HepG2 (cell line): ENCODE results near the gene RAP1GAP2. TPM values are rescaled to one million over a fixed set of nuclear protein-coding genes. Genes with fewer than 3 reads are reported as not detected.

Experiments used
- ATF1 ChIP-seq: IDR thresholded peaks from 2 replicates; pipeline ENCODE4 v1.6.1; 2016; ENCODE audit warnings: mild to moderate bottlenecking, control low read depth
- IRF2 ChIP-seq: IDR thresholded peaks from 2 replicates; pipeline ENCODE4 v1.6.1; 2018; ENCODE audit warnings: missing genetic modification reagents, missing compliant biosample characterization
- KDM4B ChIP-seq: sonication (generic); formaldehyde crosslinking; IDR thresholded peaks from 2 replicates; pipeline ENCODE4 v1.4.0; 2020; ENCODE audit warnings: missing genetic modification reagents
- KDM5A ChIP-seq: fragments of 200-600 bp; sonication (generic); IDR thresholded peaks from 2 replicates; pipeline ENCODE4 v1.7.0; 2018; ENCODE audit warnings: antibody characterized with exemption, mild to moderate bottlenecking, low read length, borderline replicate concordance
- MXI1 ChIP-seq: IDR thresholded peaks from 3 replicates; pipeline ENCODE4 v1.6.1; 2012; ENCODE audit warnings: low read depth, low read length, inconsistent platforms, borderline replicate concordance
- MYNN ChIP-seq: sonication (generic); formaldehyde crosslinking; IDR thresholded peaks from 2 replicates; pipeline ENCODE4 v1.4.0; 2020; ENCODE audit warnings: mild to moderate bottlenecking, low read depth, missing genetic modification reagents
- PHB2 ChIP-seq: fragments of 450-650 bp; IDR thresholded peaks from 2 replicates; pipeline ENCODE4 v1.6.1; 2018; ENCODE audit not compliant: partially characterized antibody
- RARA ChIP-seq: IDR thresholded peaks from 2 replicates; pipeline ENCODE4 v1.6.1; 2016; ENCODE audit warnings: missing genetic modification reagents, missing compliant biosample characterization
- RBAK ChIP-seq: sonication (generic); formaldehyde crosslinking; IDR thresholded peaks from 2 replicates; pipeline ENCODE4 v1.5.1; 2020; ENCODE audit warnings: mild to moderate bottlenecking, missing genetic modification reagents
- SIX4 ChIP-seq: sonication (generic); formaldehyde crosslinking; IDR thresholded peaks from 2 replicates; pipeline ENCODE4 v1.4.0; 2020; ENCODE audit warnings: missing genetic modification reagents
- SOX5 ChIP-seq: IDR thresholded peaks from 2 replicates; pipeline ENCODE4 v1.6.1; 2016; ENCODE audit warnings: borderline replicate concordance
- ZNF225 ChIP-seq: sonication (generic); formaldehyde crosslinking; IDR thresholded peaks from 2 replicates; pipeline ENCODE4 v1.4.0; 2020; ENCODE audit warnings: mild to moderate bottlenecking, missing genetic modification reagents
- ZNF510 ChIP-seq: sonication (generic); formaldehyde crosslinking; IDR thresholded peaks from 2 replicates; pipeline ENCODE4 v1.4.0; 2020; ENCODE audit warnings: low read depth, mild to moderate bottlenecking, missing genetic modification reagents
- ZNF589 ChIP-seq: sonication (generic); formaldehyde crosslinking; conservative IDR thresholded peaks from 2 replicates; pipeline ENCODE4 v1.8.0; 2022; ENCODE audit warnings: mild to moderate bottlenecking, moderate library complexity, missing genetic modification reagents
- ZNF766 ChIP-seq: sonication (generic); formaldehyde crosslinking; IDR thresholded peaks from 2 replicates; pipeline ENCODE4 v1.5.0; 2020; ENCODE audit warnings: missing genetic modification reagents, borderline replicate concordance
- polyA plus RNA-seq, 8 experiments: library from polyadenylated mRNA; depleted of rRNA in 3 of 8; stranded (reverse) in 7 of 8; unstranded in 1 of 8; fragments of >200 nt; fragmentation: Illumina TruSeq in 4 of 8; extraction: Trizol in 4 of 8; gene quantifications; 2 replicates each; pipeline versions ENCODE4 v1.2.1 to v1.2.3, GENCODE V29; 2011 to 2016; ENCODE audit warnings: low read depth in 4 of 8, missing spikeins in 1 of 8, mixed read lengths in 1 of 8; ENCODE audit not compliant: insufficient read depth in 1 of 8
- total RNA-seq, 5 experiments: library from RNA; depleted of rRNA; stranded (reverse); fragments of >200 nt; fragmentation: Illumina TruSeq; extraction: Trizol; gene quantifications; 2 replicates each; pipeline ENCODE4 v1.2.3, GENCODE V29; 2016; ENCODE audit warnings: low read depth in 1 of 5
- TF ChIP-seq, protein P1 (sequence below): sonication (generic); formaldehyde crosslinking; IDR thresholded peaks from 2 replicates; pipeline ENCODE4 v1.9.0; 2021; ENCODE audit warnings: missing genetic modification reagents, borderline replicate concordance
- TF ChIP-seq, protein P2 (sequence below): sonication (generic); formaldehyde crosslinking; IDR thresholded peaks from 2 replicates; pipeline ENCODE4 v1.8.0; 2022; ENCODE audit warnings: mild to moderate bottlenecking, missing genetic modification reagents, moderate library complexity
- TF ChIP-seq, protein P3 (sequence below): sonication (generic); formaldehyde crosslinking; IDR thresholded peaks from 2 replicates; pipeline ENCODE4 v1.5.1; 2020; ENCODE audit warnings: mild to moderate bottlenecking, missing genetic modification reagents, moderate library complexity
- TF ChIP-seq, protein P4 (sequence below): sonication (generic); formaldehyde crosslinking; IDR thresholded peaks from 2 replicates; pipeline ENCODE4 v1.8.1; 2022; ENCODE audit warnings: low read depth, mild to moderate bottlenecking, missing genetic modification reagents
- TF ChIP-seq, protein P5 (sequence below): IDR thresholded peaks from 2 replicates; pipeline ENCODE4 v1.6.1; 2016
- TF ChIP-seq, protein P6 (sequence below): sonication (generic); formaldehyde crosslinking; IDR thresholded peaks from 2 replicates; pipeline ENCODE4 v1.5.0; 2020; ENCODE audit warnings: missing genetic modification reagents, mild to moderate bottlenecking, borderline replicate concordance

The RAP1GAP2 gene
- total and polyA plus RNA-seq, 2 of the 13 experiments (the other 11 are each of a cell fraction or from before 2014, with no cell fraction given), result 10.9 to 12.0 TPM

DNA sequence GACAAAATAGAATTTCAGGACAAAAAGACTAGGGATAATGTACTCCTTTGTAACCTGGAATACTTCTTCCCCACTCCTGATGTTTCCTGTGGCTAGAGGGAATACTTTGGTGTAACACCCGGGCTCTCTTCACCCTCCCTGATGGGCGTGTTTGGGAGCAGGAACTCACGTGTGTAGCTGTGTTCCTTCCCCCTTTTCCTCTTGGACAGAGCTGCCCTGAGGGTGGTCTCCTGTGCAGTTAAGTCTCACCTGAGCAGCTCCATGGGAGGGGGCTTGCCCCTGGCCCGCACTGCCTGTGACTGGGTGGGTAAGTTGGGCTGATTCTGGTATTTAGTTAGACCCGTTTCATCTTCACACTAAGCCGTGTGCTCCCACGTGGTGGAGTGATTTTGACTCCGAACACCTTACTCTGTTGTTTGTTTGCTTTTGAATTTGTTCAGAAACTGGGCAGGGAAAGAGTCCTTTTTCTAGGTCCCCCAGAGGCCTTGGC lies 179.3 kb downstream of the RAP1GAP2 start (continued):
- TF ChIP-seq KDM4B (CRISPR knock-in tag), result peak; percentile 77; the same call in 1 of the 2 replicates
- TF ChIP-seq, protein P1, sequence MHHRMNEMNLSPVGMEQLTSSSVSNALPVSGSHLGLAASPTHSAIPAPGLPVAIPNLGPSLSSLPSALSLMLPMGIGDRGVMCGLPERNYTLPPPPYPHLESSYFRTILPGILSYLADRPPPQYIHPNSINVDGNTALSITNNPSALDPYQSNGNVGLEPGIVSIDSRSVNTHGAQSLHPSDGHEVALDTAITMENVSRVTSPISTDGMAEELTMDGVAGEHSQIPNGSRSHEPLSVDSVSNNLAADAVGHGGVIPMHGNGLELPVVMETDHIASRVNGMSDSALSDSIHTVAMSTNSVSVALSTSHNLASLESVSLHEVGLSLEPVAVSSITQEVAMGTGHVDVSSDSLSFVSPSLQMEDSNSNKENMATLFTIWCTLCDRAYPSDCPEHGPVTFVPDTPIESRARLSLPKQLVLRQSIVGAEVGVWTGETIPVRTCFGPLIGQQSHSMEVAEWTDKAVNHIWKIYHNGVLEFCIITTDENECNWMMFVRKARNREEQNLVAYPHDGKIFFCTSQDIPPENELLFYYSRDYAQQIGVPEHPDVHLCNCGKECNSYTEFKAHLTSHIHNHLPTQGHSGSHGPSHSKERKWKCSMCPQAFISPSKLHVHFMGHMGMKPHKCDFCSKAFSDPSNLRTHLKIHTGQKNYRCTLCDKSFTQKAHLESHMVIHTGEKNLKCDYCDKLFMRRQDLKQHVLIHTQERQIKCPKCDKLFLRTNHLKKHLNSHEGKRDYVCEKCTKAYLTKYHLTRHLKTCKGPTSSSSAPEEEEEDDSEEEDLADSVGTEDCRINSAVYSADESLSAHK (CRISPR knock-in tag), result no peak
- TF ChIP-seq, protein P2, sequence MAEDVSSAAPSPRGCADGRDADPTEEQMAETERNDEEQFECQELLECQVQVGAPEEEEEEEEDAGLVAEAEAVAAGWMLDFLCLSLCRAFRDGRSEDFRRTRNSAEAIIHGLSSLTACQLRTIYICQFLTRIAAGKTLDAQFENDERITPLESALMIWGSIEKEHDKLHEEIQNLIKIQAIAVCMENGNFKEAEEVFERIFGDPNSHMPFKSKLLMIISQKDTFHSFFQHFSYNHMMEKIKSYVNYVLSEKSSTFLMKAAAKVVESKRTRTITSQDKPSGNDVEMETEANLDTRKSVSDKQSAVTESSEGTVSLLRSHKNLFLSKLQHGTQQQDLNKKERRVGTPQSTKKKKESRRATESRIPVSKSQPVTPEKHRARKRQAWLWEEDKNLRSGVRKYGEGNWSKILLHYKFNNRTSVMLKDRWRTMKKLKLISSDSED (CRISPR knock-in tag), result no peak
- no peak for TF ChIP-seq ZNF510 (CRISPR knock-in tag)
- TF ChIP-seq, protein P3, sequence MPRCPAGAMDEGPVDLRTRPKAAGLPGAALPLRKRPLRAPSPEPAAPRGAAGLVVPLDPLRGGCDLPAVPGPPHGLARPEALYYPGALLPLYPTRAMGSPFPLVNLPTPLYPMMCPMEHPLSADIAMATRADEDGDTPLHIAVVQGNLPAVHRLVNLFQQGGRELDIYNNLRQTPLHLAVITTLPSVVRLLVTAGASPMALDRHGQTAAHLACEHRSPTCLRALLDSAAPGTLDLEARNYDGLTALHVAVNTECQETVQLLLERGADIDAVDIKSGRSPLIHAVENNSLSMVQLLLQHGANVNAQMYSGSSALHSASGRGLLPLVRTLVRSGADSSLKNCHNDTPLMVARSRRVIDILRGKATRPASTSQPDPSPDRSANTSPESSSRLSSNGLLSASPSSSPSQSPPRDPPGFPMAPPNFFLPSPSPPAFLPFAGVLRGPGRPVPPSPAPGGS (CRISPR knock-in tag), result peak; percentile 78; the same call in 1 of the 2 replicates
- TF ChIP-seq PHB2, result no peak
- peak; percentile 70; the same call in 2 of the 3 replicates for TF ChIP-seq MXI1
- TF ChIP-seq MYNN (CRISPR knock-in tag), result peak; percentile 80; the same call in 1 of the 2 replicates
- TF ChIP-seq, protein P4, sequence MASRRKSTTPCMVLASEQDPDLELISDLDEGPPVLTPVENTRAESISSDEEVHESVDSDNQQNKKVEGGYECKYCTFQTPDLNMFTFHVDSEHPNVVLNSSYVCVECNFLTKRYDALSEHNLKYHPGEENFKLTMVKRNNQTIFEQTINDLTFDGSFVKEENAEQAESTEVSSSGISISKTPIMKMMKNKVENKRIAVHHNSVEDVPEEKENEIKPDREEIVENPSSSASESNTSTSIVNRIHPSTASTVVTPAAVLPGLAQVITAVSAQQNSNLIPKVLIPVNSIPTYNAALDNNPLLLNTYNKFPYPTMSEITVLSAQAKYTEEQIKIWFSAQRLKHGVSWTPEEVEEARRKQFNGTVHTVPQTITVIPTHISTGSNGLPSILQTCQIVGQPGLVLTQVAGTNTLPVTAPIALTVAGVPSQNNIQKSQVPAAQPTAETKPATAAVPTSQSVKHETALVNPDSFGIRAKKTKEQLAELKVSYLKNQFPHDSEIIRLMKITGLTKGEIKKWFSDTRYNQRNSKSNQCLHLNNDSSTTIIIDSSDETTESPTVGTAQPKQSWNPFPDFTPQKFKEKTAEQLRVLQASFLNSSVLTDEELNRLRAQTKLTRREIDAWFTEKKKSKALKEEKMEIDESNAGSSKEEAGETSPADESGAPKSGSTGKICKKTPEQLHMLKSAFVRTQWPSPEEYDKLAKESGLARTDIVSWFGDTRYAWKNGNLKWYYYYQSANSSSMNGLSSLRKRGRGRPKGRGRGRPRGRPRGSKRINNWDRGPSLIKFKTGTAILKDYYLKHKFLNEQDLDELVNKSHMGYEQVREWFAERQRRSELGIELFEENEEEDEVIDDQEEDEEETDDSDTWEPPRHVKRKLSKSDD (CRISPR knock-in tag), result no peak
- TF ChIP-seq ZNF589 (CRISPR knock-in tag), result no peak
- TF ChIP-seq, protein P5, sequence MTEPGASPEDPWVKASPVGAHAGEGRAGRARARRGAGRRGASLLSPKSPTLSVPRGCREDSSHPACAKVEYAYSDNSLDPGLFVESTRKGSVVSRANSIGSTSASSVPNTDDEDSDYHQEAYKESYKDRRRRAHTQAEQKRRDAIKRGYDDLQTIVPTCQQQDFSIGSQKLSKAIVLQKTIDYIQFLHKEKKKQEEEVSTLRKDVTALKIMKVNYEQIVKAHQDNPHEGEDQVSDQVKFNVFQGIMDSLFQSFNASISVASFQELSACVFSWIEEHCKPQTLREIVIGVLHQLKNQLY (CRISPR knock-in tag), result peak; percentile 47; the same call in 1 of the 2 replicates
- TF ChIP-seq, protein P6, sequence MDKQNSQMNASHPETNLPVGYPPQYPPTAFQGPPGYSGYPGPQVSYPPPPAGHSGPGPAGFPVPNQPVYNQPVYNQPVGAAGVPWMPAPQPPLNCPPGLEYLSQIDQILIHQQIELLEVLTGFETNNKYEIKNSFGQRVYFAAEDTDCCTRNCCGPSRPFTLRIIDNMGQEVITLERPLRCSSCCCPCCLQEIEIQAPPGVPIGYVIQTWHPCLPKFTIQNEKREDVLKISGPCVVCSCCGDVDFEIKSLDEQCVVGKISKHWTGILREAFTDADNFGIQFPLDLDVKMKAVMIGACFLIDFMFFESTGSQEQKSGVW (CRISPR knock-in tag), result no peak
- TF ChIP-seq SOX5 (CRISPR knock-in tag), result peak; percentile 76; the same call in 1 of the 2 replicates
- peak; percentile 49; the same call in 1 of the 2 replicates for TF ChIP-seq ZNF766 (CRISPR knock-in tag)
- TF ChIP-seq IRF2 (CRISPR knock-in tag), result peak; percentile 51
- no peak for TF ChIP-seq RBAK (CRISPR knock-in tag)
- TF ChIP-seq KDM5A, result peak; percentile 89
- peak; percentile 37; the same call in 1 of the 2 replicates for TF ChIP-seq ATF1 (CRISPR knock-in tag)
- 0 out of 2 replicates have a peak, but pooled peaks have one; percentile 69 for TF ChIP-seq ZNF225
- 0 out of 2 replicates have a peak, but pooled peaks have one; percentile 43 for TF ChIP-seq SIX4 (CRISPR knock-in tag)
- TF ChIP-seq RARA (CRISPR knock-in tag), result peak; percentile 20; the same call in 1 of the 2 replicates
